ENCODE measurements around the gene CST9L. TPM values are rescaled to one million over a fixed set of nuclear protein-coding genes. Genes with fewer than 3 reads are reported as not detected.

The CST9L gene
- total and polyA plus RNA-seq, 10 of the 15 experiments (the other 5 are each of a cell fraction or from before 2014, with no cell fraction given) = not detected

Other genes with a start within 250 kb of the CST9L start
Only the 7 nearest of the 10 such genes appear.
- 7.2 and 8.8 TPM in 2 replicates for gene NAPB, start 147.0 kb downstream of the CST9L start, total RNA-seq (2014; rRNA removed)
- gene NAPB, start 147.0 kb downstream of the CST9L start, total RNA-seq (2014; rRNA removed; fragmentation: Illumina TruSeq; extraction: Trizol) = 7.1 and 8.6 TPM in 2 replicates
- gene NAPB, start 147.0 kb downstream of the CST9L start, total RNA-seq (2021) = 6.6 and 8.5 TPM in 2 replicates
- gene NAPB, start 147.0 kb downstream of the CST9L start, polyA plus RNA-seq (2011; rRNA removed) = 15.9 and 23.1 TPM in 2 replicates
- 8.0 and 10.8 TPM in 2 replicates for gene NAPB, start 147.0 kb downstream of the CST9L start, polyA plus RNA-seq (2014; fragmentation: Illumina TruSeq; extraction: Trizol)
- 1 to 10 TPM; 2.1 to 2.3 TPM for gene NAPB, start 147.0 kb downstream of the CST9L start, polyA plus RNA-seq (2014; fragmentation: Nextera tagmentation; extraction: Ambion mirVana)
- 9.2 and 10.2 TPM in 2 replicates for gene NAPB, start 147.0 kb downstream of the CST9L start, polyA plus RNA-seq (2014; rRNA removed)
- gene NAPB, start 147.0 kb downstream of the CST9L start, polyA plus RNA-seq (2016; fragmentation: Nextera tagmentation; extraction: Ambion mirVana) = 1 to 10 TPM; 6.0 to 7.2 TPM
- gene CSTL1, start 128.8 kb downstream of the CST9L start, total RNA-seq (2014; rRNA removed) = not detected in 2 replicates
- gene CSTL1, start 128.8 kb downstream of the CST9L start, total RNA-seq (2014; rRNA removed; fragmentation: Illumina TruSeq; extraction: Trizol) = not detected in 2 replicates
- gene CSTL1, start 128.8 kb downstream of the CST9L start, total RNA-seq (2021) = not detected in 2 replicates
- gene CSTL1, start 128.8 kb downstream of the CST9L start, polyA plus RNA-seq (2011; rRNA removed) = not detected in 2 replicates
- gene CSTL1, start 128.8 kb downstream of the CST9L start, polyA plus RNA-seq (2014; fragmentation: Illumina TruSeq; extraction: Trizol) = not detected in 2 replicates
- not detected for gene CSTL1, start 128.8 kb downstream of the CST9L start, polyA plus RNA-seq (2014; fragmentation: Nextera tagmentation; extraction: Ambion mirVana)
- not detected in 2 replicates for gene CSTL1, start 128.8 kb downstream of the CST9L start, polyA plus RNA-seq (2014; rRNA removed)
- gene CSTL1, start 128.8 kb downstream of the CST9L start, polyA plus RNA-seq (2016; fragmentation: Nextera tagmentation; extraction: Ambion mirVana) = not detected
- gene CST11, start 115.6 kb downstream of the CST9L start, total RNA-seq (2014; rRNA removed) = not detected in 2 replicates
- not detected in 2 replicates for gene CST11, start 115.6 kb downstream of the CST9L start, total RNA-seq (2014; rRNA removed; fragmentation: Illumina TruSeq; extraction: Trizol)
- gene CST11, start 115.6 kb downstream of the CST9L start, total RNA-seq (2021) = not detected in 2 replicates
- 0.33 and 0.35 TPM in 2 replicates for gene CST11, start 115.6 kb downstream of the CST9L start, polyA plus RNA-seq (2011; rRNA removed)
- gene CST11, start 115.6 kb downstream of the CST9L start, polyA plus RNA-seq (2014; fragmentation: Illumina TruSeq; extraction: Trizol) = not detected in 2 replicates
- gene CST11, start 115.6 kb downstream of the CST9L start, polyA plus RNA-seq (2014; fragmentation: Nextera tagmentation; extraction: Ambion mirVana) = not detected
- not detected in 2 replicates for gene CST11, start 115.6 kb downstream of the CST9L start, polyA plus RNA-seq (2014; rRNA removed)
- not detected for gene CST11, start 115.6 kb downstream of the CST9L start, polyA plus RNA-seq (2016; fragmentation: Nextera tagmentation; extraction: Ambion mirVana)
- gene CST8, start 77.4 kb downstream of the CST9L start, total RNA-seq (2014; rRNA removed) = not detected in 2 replicates
- gene CST8, start 77.4 kb downstream of the CST9L start, total RNA-seq (2014; rRNA removed; fragmentation: Illumina TruSeq; extraction: Trizol) = not detected in 2 replicates
- gene CST8, start 77.4 kb downstream of the CST9L start, total RNA-seq (2021) = not detected in 2 replicates
- gene CST8, start 77.4 kb downstream of the CST9L start, polyA plus RNA-seq (2011; rRNA removed) = not detected in 2 replicates
- not detected in 2 replicates for gene CST8, start 77.4 kb downstream of the CST9L start, polyA plus RNA-seq (2014; fragmentation: Illumina TruSeq; extraction: Trizol)
- gene CST8, start 77.4 kb downstream of the CST9L start, polyA plus RNA-seq (2014; fragmentation: Nextera tagmentation; extraction: Ambion mirVana) = not detected
- gene CST8, start 77.4 kb downstream of the CST9L start, polyA plus RNA-seq (2014; rRNA removed) = not detected in 2 replicates
- gene CST8, start 77.4 kb downstream of the CST9L start, polyA plus RNA-seq (2016; fragmentation: Nextera tagmentation; extraction: Ambion mirVana) = not detected
- not detected in 2 replicates for gene CST9, start 37.4 kb upstream of the CST9L start, total RNA-seq (2014; rRNA removed)
- not detected in 2 replicates for gene CST9, start 37.4 kb upstream of the CST9L start, total RNA-seq (2014; rRNA removed; fragmentation: Illumina TruSeq; extraction: Trizol)
- gene CST9, start 37.4 kb upstream of the CST9L start, total RNA-seq (2021) = not detected in 2 replicates
- gene CST9, start 37.4 kb upstream of the CST9L start, polyA plus RNA-seq (2011; rRNA removed) = not detected in 2 replicates
- gene CST9, start 37.4 kb upstream of the CST9L start, polyA plus RNA-seq (2014; fragmentation: Illumina TruSeq; extraction: Trizol) = not detected in 2 replicates
- gene CST9, start 37.4 kb upstream of the CST9L start, polyA plus RNA-seq (2014; fragmentation: Nextera tagmentation; extraction: Ambion mirVana) = not detected
- gene CST9, start 37.4 kb upstream of the CST9L start, polyA plus RNA-seq (2014; rRNA removed) = not detected in 2 replicates
- not detected for gene CST9, start 37.4 kb upstream of the CST9L start, polyA plus RNA-seq (2016; fragmentation: Nextera tagmentation; extraction: Ambion mirVana)
- 54.0 and 74.3 TPM in 2 replicates for gene CST3, start 69.5 kb upstream of the CST9L start, total RNA-seq (2014; rRNA removed)
- 35.1 and 35.5 TPM in 2 replicates for gene CST3, start 69.5 kb upstream of the CST9L start, total RNA-seq (2014; rRNA removed; fragmentation: Illumina TruSeq; extraction: Trizol)
- 114 and 115 TPM in 2 replicates for gene CST3, start 69.5 kb upstream of the CST9L start, total RNA-seq (2021)
- gene CST3, start 69.5 kb upstream of the CST9L start, polyA plus RNA-seq (2011; rRNA removed) = 8.5 and 20.4 TPM in 2 replicates
- 18.6 and 41.3 TPM in 2 replicates for gene CST3, start 69.5 kb upstream of the CST9L start, polyA plus RNA-seq (2014; fragmentation: Illumina TruSeq; extraction: Trizol)
- 10 to 100 TPM; 11.8 to 22.2 TPM for gene CST3, start 69.5 kb upstream of the CST9L start, polyA plus RNA-seq (2014; fragmentation: Nextera tagmentation; extraction: Ambion mirVana)
- 112 and 116 TPM in 2 replicates for gene CST3, start 69.5 kb upstream of the CST9L start, polyA plus RNA-seq (2014; rRNA removed)
- 100 to 1,000 TPM; 122 to 127 TPM for gene CST3, start 69.5 kb upstream of the CST9L start, polyA plus RNA-seq (2016; fragmentation: Nextera tagmentation; extraction: Ambion mirVana)
- gene CST4, start 120.6 kb upstream of the CST9L start, total RNA-seq (2014; rRNA removed) = not detected in 2 replicates
- not detected in 2 replicates for gene CST4, start 120.6 kb upstream of the CST9L start, total RNA-seq (2014; rRNA removed; fragmentation: Illumina TruSeq; extraction: Trizol)
- not detected in 2 replicates for gene CST4, start 120.6 kb upstream of the CST9L start, total RNA-seq (2021)
- gene CST4, start 120.6 kb upstream of the CST9L start, polyA plus RNA-seq (2011; rRNA removed) = not detected in 2 replicates
- not detected in 2 replicates for gene CST4, start 120.6 kb upstream of the CST9L start, polyA plus RNA-seq (2014; fragmentation: Illumina TruSeq; extraction: Trizol)
- not detected for gene CST4, start 120.6 kb upstream of the CST9L start, polyA plus RNA-seq (2014; fragmentation: Nextera tagmentation; extraction: Ambion mirVana)
- not detected in 2 replicates for gene CST4, start 120.6 kb upstream of the CST9L start, polyA plus RNA-seq (2014; rRNA removed)
- not detected for gene CST4, start 120.6 kb upstream of the CST9L start, polyA plus RNA-seq (2016; fragmentation: Nextera tagmentation; extraction: Ambion mirVana)